B cell (primary cell): ENCODE results near the gene SLIT3. TPM values are rescaled to one million over a fixed set of nuclear protein-coding genes. Genes with fewer than 3 reads are reported as not detected.

Experiments used
- ATAC-seq: fragments of 200-7000 bp; cut with Tn5 transposase; one replicate; pipeline ENCODE4 v1.10.0; 2021; ENCODE audit warnings: low read depth, mild to moderate bottlenecking, moderate number of reproducible peaks, moderate library complexity
- CTCF ChIA-PET: fragments of 350-600 bp; sonication (Branson Sonifier 250); formaldehyde crosslinking; loops from one replicate; lab custom pipeline; 2021; ENCODE audit warnings: antibody characterized with exemption, inconsistent platforms; lab: Charles Lee
- POLR2A ChIA-PET: fragments of 350-600 bp; sonication (Branson Sonifier 250); formaldehyde crosslinking; loops from one replicate; lab custom pipeline; 2021; ENCODE audit warnings: antibody characterized with exemption; lab: Charles Lee
- DNase-seq: peaks from one replicate; pipeline ENCODE4 v3.0.0; 2013
- H2AFZ ChIP-seq: 2 replicates; pipeline ENCODE4 v1.6.1; 2012; ENCODE audit warnings: mild to moderate bottlenecking, low read depth, low read length; ENCODE audit not compliant: insufficient read depth, poor library complexity, severe bottlenecking
- H3K27ac ChIP-seq, 2 donors: 1 replicate in 1 of 2; 2 replicates in 1 of 2; pipeline ENCODE4 v1.5.1; 2012 to 2013; ENCODE audit warnings: low read length in 2 of 2, mild to moderate bottlenecking in 2 of 2, moderate library complexity in 1 of 2
- H3K27me3 ChIP-seq, 4 experiments: fragments of 200-600 bp in 1 of 4; sonication (generic) in 1 of 4; replicated peaks in 1 of 4; 1 replicate in 2 of 4; 2 replicates in 2 of 4; pipeline versions ENCODE4 v1.6.1 to v1.7.0; 2013 to 2016; ENCODE audit warnings: low read length in 3 of 4, mild to moderate bottlenecking in 2 of 4, mixed read lengths in 1 of 4, moderate library complexity in 1 of 4; ENCODE audit not compliant: insufficient read depth in 4 of 4, control insufficient read depth in 3 of 4; ENCODE audit errors: control extremely low read depth in 1 of 4
- H3K36me3 ChIP-seq, 2 experiments: replicated peaks in 1 of 2; 1 replicate in 1 of 2; 2 replicates in 1 of 2; pipeline versions ENCODE4 v1.6.1 to v1.7.1; 2013; ENCODE audit warnings: low read length in 1 of 2; ENCODE audit not compliant: insufficient read depth in 2 of 2, control insufficient read depth in 1 of 2; ENCODE audit errors: control extremely low read depth in 1 of 2, extremely low read depth in 1 of 2
- H3K4me1 ChIP-seq, 2 donors: fragments of 200-600 bp in 1 of 2; sonication (generic) in 1 of 2; 1 replicate in 1 of 2; 2 replicates in 1 of 2; pipeline versions ENCODE4 v1.5.1 to v1.6.1; 2013 to 2017; ENCODE audit warnings: low read length in 2 of 2; ENCODE audit not compliant: control insufficient read depth in 2 of 2, insufficient read depth in 2 of 2
- H3K4me2 ChIP-seq: replicated peaks from 2 replicates; pipeline ENCODE3; 2012; ENCODE audit warnings: mild to moderate bottlenecking, low read depth, low read length; ENCODE audit not compliant: poor library complexity, severe bottlenecking
- H3K4me3 ChIP-seq, 5 experiments: fragments of 200-600 bp in 1 of 5; sonication (generic) in 1 of 5; 1 replicate in 3 of 5; 2 replicates in 2 of 5; pipeline versions ENCODE4 v1.5.1 to v1.7.0; 2011 to 2016; ENCODE audit warnings: low read length in 4 of 5, mild to moderate bottlenecking in 4 of 5, low read depth in 2 of 5, control low read depth in 1 of 5, moderate library complexity in 1 of 5; ENCODE audit not compliant: insufficient read depth in 1 of 5; ENCODE audit errors: control extremely low read depth in 1 of 5, extremely low read depth in 1 of 5
- H3K79me2 ChIP-seq: fragments of 200-600 bp; sonication (generic); one replicate; pipeline ENCODE4 v1.6.0; 2016; ENCODE audit warnings: low read length; ENCODE audit not compliant: control insufficient read depth, insufficient read depth
- H3K9ac ChIP-seq: fragments of 200-600 bp; sonication (generic); 2 replicates; pipeline ENCODE4 v1.6.1; 2017; ENCODE audit warnings: mild to moderate bottlenecking, low read length, moderate library complexity
- H3K9me3 ChIP-seq, 3 donors: one replicate each; pipeline versions ENCODE4 v1.6.1 to v1.7.1; 2013; ENCODE audit warnings: low read length in 2 of 3; ENCODE audit not compliant: control insufficient read depth in 2 of 3, insufficient read depth in 1 of 3; ENCODE audit errors: control extremely low read depth in 1 of 3
- H4K20me1 ChIP-seq: 2 replicates; pipeline ENCODE4 v1.6.0; 2012; ENCODE audit warnings: mild to moderate bottlenecking, low read length; ENCODE audit not compliant: insufficient read depth, control insufficient read depth, poor library complexity, severe bottlenecking
- H3K27ac Mint-ChIP-seq: one replicate; pipeline ENCODE4 v1.8.0; 2021; ENCODE audit warnings: mixed read lengths
- H3K27me3 Mint-ChIP-seq: one replicate; pipeline ENCODE4 v1.8.0; 2021; ENCODE audit warnings: mixed read lengths
- H3K4me1 Mint-ChIP-seq: one replicate; pipeline ENCODE4 v1.8.0; 2021; ENCODE audit warnings: mixed read lengths
- H3K4me3 Mint-ChIP-seq: one replicate; pipeline ENCODE4 v1.8.0; 2021; ENCODE audit warnings: mixed read lengths
- H3K9me3 Mint-ChIP-seq: one replicate; pipeline ENCODE4 v1.8.0; 2022; ENCODE audit warnings: mixed read lengths; ENCODE audit not compliant: insufficient read depth
- CTCF ChIP-seq: fragments of 200-600 bp; IDR thresholded peaks from one replicate; pipeline ENCODE4 v1.8.0; 2022; ENCODE audit warnings: antibody characterized with exemption, mild to moderate bottlenecking
- EZH2 ChIP-seq: IDR thresholded peaks from 2 replicates; pipeline ENCODE4 v1.6.1; 2012; ENCODE audit warnings: borderline replicate concordance, low read depth, mild to moderate bottlenecking, moderate library complexity, low read length; ENCODE audit not compliant: insufficient read depth, poor library complexity, severe bottlenecking
- WGBS: methylation state at CpG from one replicate; pipeline ENCODE4 v1.1.5; 2013; ENCODE audit warnings: missing lambda C conversion rate; ENCODE audit not compliant: insufficient coverage; 5-methylcytosine and 5-hydroxymethylcytosine counted together
- intact Hi-C: fragments of 100-400 bp; cut with micrococcal nuclease; formaldehyde crosslinking; loops from one replicate; pipeline ENCODE4 v1.10.0; 2022
- polyA plus RNA-seq: library from polyadenylated mRNA; depleted of rRNA; stranded (reverse); fragments of >200 nt; gene quantifications from 2 replicates; pipeline ENCODE4 v1.2.3, GENCODE V29; 2012
- total RNA-seq, 2 donors: library from RNA; stranded (reverse); fragments of 120-200 nt in 1 of 2; gene quantifications; 1 replicate in 1 of 2; 2 replicates in 1 of 2; pipeline versions ENCODE4 v1.2.3 to v1.2.4, GENCODE V29; 2013 to 2022

Gene SLIT3
- total and polyA plus RNA-seq, 2 donors (not counting 1 experiment from before 2014, with no cell fraction given): not detected

- no peaks in the 10 kb centered on the region for H3K4me1 ChIP-seq
- H3K36me3 ChIP-seq: no peaks in the 10 kb centered on the region
- TF ChIP-seq CTCF (no peak), EZH2 (no peak)
- 94% methylated on average over 2 of the region's 2 CpGs for WGBS
- no peak overlapping the region for H3K9ac ChIP-seq
- no peak for DNase-seq
- Mint-ChIP-seq H3K4me1 (no peaks in the 10 kb centered on the region), H3K27me3 (peaks cover 1% of the 10 kb centered on the region), H3K9me3 (no peaks in the 10 kb centered on the region), H3K27ac (no peak overlapping the region), H3K4me3 (no peak overlapping the region)
- H3K27ac ChIP-seq: no peak overlapping the region
- H3K4me2 ChIP-seq: no peak overlapping the region
- ChIA-PET POLR2A (no interaction called here), CTCF (no interaction called here)
- H2AFZ ChIP-seq: no peak overlapping the region
- no peak overlapping the region for H3K4me3 ChIP-seq
- intact Hi-C loops: no loop called here
- H4K20me1 ChIP-seq: no peaks in the 10 kb centered on the region
- H3K9me3 ChIP-seq: peaks cover 0 to 11% (median 0%) of the 10 kb centered on the region in 3 donors
- no peaks in the 10 kb centered on the region for H3K79me2 ChIP-seq
- no peak for ATAC-seq
- no peaks in the 10 kb centered on the region for H3K27me3 ChIP-seq
Observed at GRCh38 chr5:169273881-169274280, 27.1 kb downstream of the SLIT3 start.

GRCh38 chr5:169273451-169273850 lies 27.5 kb downstream of the SLIT3 start:
- Histone ChIP-seq H3K9ac (no peak overlapping the region), H2AFZ (no peak overlapping the region), H4K20me1 (no peaks in the 10 kb centered on the region), H3K36me3 (no peaks in the 10 kb centered on the region), H3K27ac (no peak overlapping the region), H3K9me3 (peaks cover 0 to 11% (median 0%) of the 10 kb centered on the region in 3 donors), H3K27me3 (no peaks in the 10 kb centered on the region), H3K4me2 (no peak overlapping the region), H3K4me3 (no peak overlapping the region), H3K79me2 (no peaks in the 10 kb centered on the region), H3K4me1 (no peaks in the 10 kb centered on the region)
- Mint-ChIP-seq H3K4me3 (no peak overlapping the region), H3K27me3 (no peaks in the 10 kb centered on the region), H3K4me1 (no peaks in the 10 kb centered on the region), H3K9me3 (no peaks in the 10 kb centered on the region), H3K27ac (no peak overlapping the region)
- intact Hi-C loops: no loop called here
- TF ChIP-seq EZH2: no peak
- TF ChIP-seq CTCF: no peak
- POLR2A ChIA-PET: no interaction called here
- no CpG with 5 or more reads among the region's 1 CpG for WGBS
- ATAC-seq (no peak), DNase-seq (no peak)
- CTCF ChIA-PET: no interaction called here
